HepG2 (cell line): Measurements from ENCODE around the gene HTR3B. TPM values are rescaled to one million over a fixed set of nuclear protein-coding genes. Genes with fewer than 3 reads are reported as not detected.

Experiments
- ATAC-seq: fragments of 200-7000 bp; cut with Tn5 transposase; 3 replicates; pipeline ENCODE4 v1.9.1; 2020; ENCODE audit warnings: mild to moderate bottlenecking, moderate library complexity
- BruUV-seq: library from RNA; stranded (reverse); fragments of 400-500 nt; replicated peaks from 2 replicates; lab custom pipeline; 2021; lab: Mats Ljungman, UMichigan
- CTCF ChIA-PET: fragments of 300-600 bp; formaldehyde crosslinking; extraction: SDS; loops from one replicate; lab custom pipeline; 2021; ENCODE audit warnings: low total read pairs, inconsistent platforms, low intra/inter-chr PET ratio; lab: Yijun Ruan, JAX
- POLR2A ChIA-PET: fragments of 350-600 bp; sonication (Branson Sonifier 250); formaldehyde crosslinking; loops from one replicate; lab custom pipeline; 2020; ENCODE audit warnings: antibody characterized with exemption, inconsistent platforms; lab: Yijun Ruan, JAX
- DNase-seq: peaks from one replicate; pipeline ENCODE4 v3.0.0-alpha.2; 2015; ENCODE audit warnings: low spot score
- FAIRE-seq: peaks from 3 replicates; lab custom pipeline; 2011; peaks lifted over from hg19 to GRCh38; lab: Jason Lieb, UNC
- H2AFZ ChIP-seq: one replicate; pipeline ENCODE4 v1.6.1; 2011; ENCODE audit warnings: low read length, inconsistent platforms
- H3K27ac ChIP-seq: fragments of 300-600 bp; 3 replicates; pipeline ENCODE4 v1.8.0; 2011; ENCODE audit warnings: mixed run types, mild to moderate bottlenecking, mixed read lengths, low read length, inconsistent platforms; ENCODE audit not compliant: insufficient read depth; ENCODE audit errors: extremely low read length
- H3K27me3 ChIP-seq, 2 experiments: fragments of 200-600 bp in 1 of 2; 2 replicates in 1 of 2; 3 replicates in 1 of 2; pipeline versions ENCODE4 v1.6.0 to v1.8.0; 2011; ENCODE audit warnings: low read length in 2 of 2, mild to moderate bottlenecking in 2 of 2, moderate library complexity in 2 of 2, inconsistent platforms in 1 of 2; ENCODE audit not compliant: insufficient read depth in 2 of 2, control insufficient read depth in 1 of 2
- H3K36me3 ChIP-seq, 2 experiments: fragments of 200-600 bp in 1 of 2; replicated peaks in 1 of 2; 2 replicates in 1 of 2; 3 replicates in 1 of 2; pipeline versions ENCODE4 v1.5.1 to v1.8.0; 2011; ENCODE audit warnings: low read length in 2 of 2, inconsistent platforms in 1 of 2; ENCODE audit not compliant: insufficient read depth in 2 of 2, control insufficient read depth in 1 of 2
- H3K4me1 ChIP-seq: 2 replicates; pipeline ENCODE4 v1.5.1; 2012; ENCODE audit warnings: low read length, inconsistent platforms; ENCODE audit not compliant: insufficient read depth
- H3K4me2 ChIP-seq: 2 replicates; pipeline ENCODE4 v1.6.0; 2011; ENCODE audit warnings: low read depth, low read length, inconsistent platforms
- H3K4me3 ChIP-seq, 3 experiments: fragments of 200-600 bp in 1 of 3; sonication (generic), shearing (Covaris generic) in 1 of 3; replicated peaks in 1 of 3; 2 replicates each; pipeline ENCODE4 v1.5.1; 2011 to 2016; ENCODE audit warnings: low read length in 3 of 3, inconsistent platforms in 2 of 3, low read depth in 2 of 3, mild to moderate bottlenecking in 2 of 3, control low read depth in 1 of 3, mixed read lengths in 1 of 3; ENCODE audit not compliant: insufficient read depth in 1 of 3
- H3K79me2 ChIP-seq: one replicate; pipeline ENCODE4 v1.6.1; 2011; ENCODE audit warnings: low read length, inconsistent platforms; ENCODE audit not compliant: insufficient read depth
- H3K9ac ChIP-seq: 2 replicates; pipeline ENCODE4 v1.6.0; 2011; ENCODE audit warnings: mild to moderate bottlenecking, low read depth, low read length, inconsistent platforms; ENCODE audit not compliant: insufficient read depth
- H3K9me3 ChIP-seq: 2 replicates; pipeline ENCODE4 v1.5.1; 2012; ENCODE audit warnings: mild to moderate bottlenecking, low read length
- H4K20me1 ChIP-seq: 2 replicates; pipeline ENCODE4 v1.6.0; 2011; ENCODE audit warnings: inconsistent platforms, mild to moderate bottlenecking, low read length, moderate library complexity; ENCODE audit not compliant: insufficient read depth
- NR1H2 ChIP-seq: sonication (generic); formaldehyde crosslinking; IDR thresholded peaks from 2 replicates; pipeline ENCODE4 v1.8.1; 2022; ENCODE audit warnings: low read depth, missing genetic modification reagents, borderline replicate concordance
- ZBED4 ChIP-seq: sonication (generic); formaldehyde crosslinking; IDR thresholded peaks from 2 replicates; pipeline ENCODE4 v1.4.0; 2020; ENCODE audit warnings: missing genetic modification reagents, borderline replicate concordance
- ZEB1 ChIP-seq: IDR thresholded peaks from 2 replicates; pipeline ENCODE4 v1.6.1; 2012; ENCODE audit warnings: mild to moderate bottlenecking, low read depth, inconsistent platforms; ENCODE audit not compliant: insufficient replicate concordance
- ZNF282 ChIP-seq: fragments of 450-650 bp; IDR thresholded peaks from 2 replicates; pipeline ENCODE4 v1.6.1; 2018; ENCODE audit not compliant: partially characterized antibody
- WGBS: methylation state at CpG from one replicate; pipeline ENCODE4 v1.1.6; 2017; ENCODE audit warnings: low lambda C conversion rate; 5-methylcytosine and 5-hydroxymethylcytosine counted together
- in situ Hi-C: cut with HindIII; loops from 2 replicates; pipeline ENCODE4 v1.10.0; 2017; ENCODE audit warnings: low pct_unique_long_range_greater_than_20kb; ENCODE audit not compliant: extremely low pct_ligation_motif_present
- intact Hi-C: fragments of 100-400 bp; cut with micrococcal nuclease; formaldehyde crosslinking; loops from one replicate; pipeline ENCODE4 v1.10.0; 2022; ENCODE audit not compliant: unreplicated experiment
- polyA plus RNA-seq, 8 experiments: library from polyadenylated mRNA; depleted of rRNA in 3 of 8; stranded (reverse) in 7 of 8; unstranded in 1 of 8; fragments of >200 nt; fragmentation: Illumina TruSeq in 4 of 8; extraction: Trizol in 4 of 8; gene quantifications; 2 replicates each; pipeline versions ENCODE4 v1.2.1 to v1.2.3, GENCODE V29; 2011 to 2016; ENCODE audit warnings: low read depth in 4 of 8, missing spikeins in 1 of 8, mixed read lengths in 1 of 8; ENCODE audit not compliant: insufficient read depth in 1 of 8
- total RNA-seq, 5 experiments: library from RNA; depleted of rRNA; stranded (reverse); fragments of >200 nt; fragmentation: Illumina TruSeq; extraction: Trizol; gene quantifications; 2 replicates each; pipeline ENCODE4 v1.2.3, GENCODE V29; 2016; ENCODE audit warnings: low read depth in 1 of 5

The HTR3B gene
- total and polyA plus RNA-seq, 2 of the 13 experiments (the other 11 are each of a cell fraction or from before 2014, with no cell fraction given) = 0.09 to 1.7 TPM

GRCh38 chr11:113991718-113992458 is 87.3 kb downstream of the HTR3B start:
- H3K79me2 ChIP-seq = no peaks in the 10 kb centered on the region
- H3K4me3 ChIP-seq = no peak overlapping the region
- H3K9ac ChIP-seq = no peak overlapping the region
- DNase-seq (no peak), FAIRE-seq (no peak), ATAC-seq (no peak)
- no peak overlapping the region for H3K27ac ChIP-seq
- H3K9me3 ChIP-seq = no peaks in the 10 kb centered on the region
- H3K4me1 ChIP-seq = no peaks in the 10 kb centered on the region
- WGBS = 2% methylated on average over 7 of the region's 7 CpGs
- ChIA-PET POLR2A (interaction anchor here (1.5 kb wide), 1 partner anchor 270 kb away, joined by 3 read pairs; no protein-coding TSS in a partner anchor), CTCF (interaction anchor here (1.2 kb wide), 1 partner anchor 269 kb away, joined by 3 read pairs; no protein-coding TSS in a partner anchor)
- H3K36me3 ChIP-seq = no peaks in the 10 kb centered on the region
- intact Hi-C loops (no loop called here), in situ Hi-C loops (loop anchor here (5.0 kb wide), 1 partner anchor 270 kb away; no protein-coding TSS in a partner anchor)
- no peak overlapping the region for H2AFZ ChIP-seq
- no peak for TF ChIP-seq ZEB1
- no peak for TF ChIP-seq ZBED4 (CRISPR knock-in tag)
- TF ChIP-seq ZNF282 = no peak
- no peak for TF ChIP-seq NR1H2
- H4K20me1 ChIP-seq = no peaks in the 10 kb centered on the region
- no peak overlapping the region for H3K4me2 ChIP-seq
- BruUV-seq = no TSS peak
- H3K27me3 ChIP-seq = no peaks in the 10 kb centered on the region; a peak in 3 of 5 replicates
